Naive thymus-derived CD4-positive, alpha-beta T cell (primary cell): ENCODE measurements around the gene ABCA1. TPM values are rescaled to one million over a fixed set of nuclear protein-coding genes. Genes with fewer than 3 reads are reported as not detected.

Experiments
- ATAC-seq: fragments of 150-1000 bp; cut with Tn5 transposase; 2 replicates; pipeline ENCODE4 v1.10.0; 2021; ENCODE audit warnings: mild to moderate bottlenecking, moderate library complexity
- CTCF ChIA-PET: fragments of 350-600 bp; sonication (Branson Sonifier 250); formaldehyde crosslinking; loops from one replicate; lab custom pipeline; 2021; ENCODE audit warnings: antibody characterized with exemption; lab: Charles Lee
- POLR2A ChIA-PET: fragments of 350-600 bp; sonication (Branson Sonifier 250); formaldehyde crosslinking; loops from one replicate; lab custom pipeline; 2021; ENCODE audit warnings: antibody characterized with exemption, inconsistent platforms; lab: Charles Lee
- DNase-seq, 9 donors: peaks; one replicate each; pipeline versions ENCODE4 v3.0.0 to v3.0.0-alpha.2; 2020 to 2022; ENCODE audit warnings: mixed read lengths in 1 of 9
- H3K27ac ChIP-seq: one replicate; pipeline ENCODE4 v1.7.0; 2013; ENCODE audit warnings: mild to moderate bottlenecking, low read depth, low read length, moderate library complexity
- H3K27me3 ChIP-seq, 2 donors: one replicate each; pipeline ENCODE4 v1.7.0; 2013; ENCODE audit warnings: low read length in 2 of 2, mild to moderate bottlenecking in 2 of 2, moderate library complexity in 2 of 2; ENCODE audit not compliant: control insufficient read depth in 2 of 2, insufficient read depth in 2 of 2
- H3K36me3 ChIP-seq, 3 experiments: 1 replicate in 2 of 3; 2 replicates in 1 of 3; pipeline ENCODE4 v1.7.0; 2013; ENCODE audit warnings: low read length in 3 of 3, mild to moderate bottlenecking in 3 of 3, moderate library complexity in 1 of 3; ENCODE audit not compliant: insufficient read depth in 3 of 3, control insufficient read depth in 2 of 3
- H3K4me1 ChIP-seq, 2 donors: one replicate each; pipeline ENCODE4 v1.7.0; 2013; ENCODE audit warnings: low read length in 2 of 2, mild to moderate bottlenecking in 2 of 2, moderate library complexity in 1 of 2; ENCODE audit not compliant: control insufficient read depth in 2 of 2, insufficient read depth in 2 of 2
- H3K4me3 ChIP-seq: 2 replicates; pipeline ENCODE4 v1.7.0; 2013; ENCODE audit warnings: mild to moderate bottlenecking, low read length
- H3K9me3 ChIP-seq, 3 experiments: 1 replicate in 2 of 3; 2 replicates in 1 of 3; pipeline ENCODE4 v1.7.0; 2013; ENCODE audit warnings: low read length in 3 of 3; ENCODE audit not compliant: control insufficient read depth in 2 of 3
- H3K27ac Mint-ChIP-seq, 9 donors: one replicate each; pipeline ENCODE4 v1.8.0; 2020 to 2022; ENCODE audit warnings: mixed read lengths in 9 of 9, mild to moderate bottlenecking in 8 of 9, moderate library complexity in 5 of 9, inconsistent platforms in 2 of 9
- H3K27me3 Mint-ChIP-seq, 5 donors: one replicate each; pipeline ENCODE4 v1.8.0; 2021 to 2022; ENCODE audit warnings: mixed read lengths in 5 of 5, mild to moderate bottlenecking in 1 of 5
- H3K36me3 Mint-ChIP-seq, 5 donors: one replicate each; pipeline ENCODE4 v1.8.0; 2020 to 2022; ENCODE audit warnings: mixed read lengths in 5 of 5, mild to moderate bottlenecking in 3 of 5, inconsistent platforms in 1 of 5
- H3K4me1 Mint-ChIP-seq, 7 donors: one replicate each; pipeline ENCODE4 v1.8.0; 2020 to 2022; ENCODE audit warnings: mixed read lengths in 7 of 7, mild to moderate bottlenecking in 3 of 7, inconsistent platforms in 1 of 7
- H3K4me3 Mint-ChIP-seq, 10 donors: one replicate each; pipeline ENCODE4 v1.8.0; 2020 to 2022; ENCODE audit warnings: mild to moderate bottlenecking in 10 of 10, mixed read lengths in 10 of 10, moderate library complexity in 6 of 10, inconsistent platforms in 2 of 10
- H3K9me3 Mint-ChIP-seq, 11 donors: one replicate each; pipeline ENCODE4 v1.8.0; 2020 to 2022; ENCODE audit warnings: mixed read lengths in 11 of 11, mild to moderate bottlenecking in 4 of 11, inconsistent platforms in 1 of 11, moderate library complexity in 1 of 11
- intact Hi-C, 2 donors: fragments of 100-400 bp; cut with micrococcal nuclease; formaldehyde crosslinking; loops; one replicate each; pipeline ENCODE4 v1.15.1; 2023
- polyA plus RNA-seq, 2 donors: library from polyadenylated mRNA; unstranded; fragments of 300-500 nt; fragmentation: Illumina TruSeq; gene quantifications; one replicate each; pipeline ENCODE4 v1.2.3, GENCODE V29; 2021
- total RNA-seq, 6 experiments: library from RNA in 5 of 6; stranded (reverse) in 5 of 6; gene quantifications; 1 replicate in 5 of 6; 2 replicates in 1 of 6; pipeline ENCODE4 v1.2.3 and lab custom pipeline; 2021 to 2026

ABCA1 gene
- total and polyA plus RNA-seq, 7 experiments from 2014 or later: 0.25 to 19.4 (median 1.0) TPM

DNA sequence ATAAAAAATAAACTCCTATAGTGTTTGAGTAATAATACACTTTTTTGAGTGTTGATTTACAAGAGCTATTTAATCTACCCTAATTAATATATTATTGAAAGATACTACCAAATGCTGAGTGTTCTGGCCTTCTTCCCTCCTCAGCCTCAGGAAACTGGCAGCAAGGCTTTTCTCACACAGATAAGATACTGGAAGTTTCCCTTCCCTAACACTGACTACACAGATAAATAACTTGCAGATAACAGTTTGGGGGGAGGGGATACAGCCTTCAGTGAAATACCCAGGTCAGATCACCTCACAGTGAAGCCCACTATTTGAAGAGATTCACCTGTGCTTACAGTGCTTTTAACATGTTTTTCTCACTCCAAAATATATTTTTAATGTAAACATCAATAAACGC, 182.1 kb downstream of the ABCA1 start:
- CTCF ChIA-PET: no interaction called here
- H3K27me3 Mint-ChIP-seq: peaks cover 0 to 2% (median 0%) of the 10 kb centered on the region in 5 donors
- Histone ChIP-seq H3K36me3 (peaks cover 0 to 5% (median 0%) of the 10 kb centered on the region in 3 experiments), H3K9me3 (no peaks in the 10 kb centered on the region), H3K4me3 (no peak overlapping the region), H3K27me3 (no peaks in the 10 kb centered on the region), H3K4me1 (peaks cover 0 to 8% of the 10 kb centered on the region in 2 donors), H3K27ac (no peak overlapping the region)
- peak overlapping the region in 1 of 9 donors; percentile 25 for H3K27ac Mint-ChIP-seq
- POLR2A ChIA-PET: no interaction called here
- no peaks in the 10 kb centered on the region for H3K9me3 Mint-ChIP-seq
- H3K4me3 Mint-ChIP-seq: peak overlapping the region in 5 of 10 donors; percentile 23 to 69 (median 34)
- intact Hi-C loops: loop anchor here (2.0 to 10.0 kb wide), 7 partner anchors 223 to 951 kb away; partner anchors contain the start of genes FKTN (in 1 of the 2) and TMEM38B (in 1 of the 2)
- no peak for DNase-seq
- no peak for ATAC-seq
- peaks cover 0 to 4% (median 0%) of the 10 kb centered on the region in 5 donors for H3K36me3 Mint-ChIP-seq
- H3K4me1 Mint-ChIP-seq: peaks cover 14 to 26% (median 22%) of the 10 kb centered on the region in 7 donors

GRCh38 chr9:104743376-104743985, 184.5 kb downstream of the ABCA1 start:
- H3K27ac Mint-ChIP-seq: peak overlapping the region in 1 of 9 donors; percentile 84

DNA sequence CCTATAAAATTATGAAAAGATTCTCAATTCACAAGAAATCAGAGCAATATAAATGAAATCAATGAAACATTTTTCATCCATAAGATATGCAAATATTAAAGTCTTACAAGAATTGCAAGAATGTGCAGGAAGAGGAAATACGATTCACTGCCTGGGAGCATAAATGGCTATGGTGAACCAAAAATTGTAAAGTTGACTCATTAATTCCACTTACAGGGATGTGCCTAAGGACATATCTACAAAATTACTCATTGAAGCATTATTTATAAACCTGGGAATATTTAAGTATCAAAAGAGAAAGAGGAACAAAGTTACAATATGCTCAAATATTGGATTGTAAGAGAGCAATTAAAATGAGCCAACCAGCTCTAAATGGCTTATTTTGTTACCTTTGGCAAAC, 187.3 kb downstream of the ABCA1 start:
- Histone ChIP-seq H3K27ac (no peak overlapping the region), H3K4me1 (no peaks in the 10 kb centered on the region), H3K36me3 (no peaks in the 10 kb centered on the region), H3K9me3 (no peaks in the 10 kb centered on the region), H3K27me3 (no peaks in the 10 kb centered on the region), H3K4me3 (no peak overlapping the region)
- intact Hi-C loops: loop anchor here (10.0 kb wide), 2 partner anchors 384 to 946 kb away; no protein-coding TSS in a partner anchor
- ChIA-PET CTCF (no interaction called here), POLR2A (no interaction called here)
- DNase-seq (no peak), ATAC-seq (no peak)
- Mint-ChIP-seq H3K27me3 (peaks cover 0 to 2% (median 0%) of the 10 kb centered on the region in 5 donors), H3K27ac (no peak overlapping the region), H3K9me3 (no peaks in the 10 kb centered on the region), H3K4me1 (peaks cover 0 to 4% (median 0%) of the 10 kb centered on the region in 7 donors), H3K36me3 (no peaks in the 10 kb centered on the region), H3K4me3 (no peak overlapping the region)

More at GRCh38 chr9:104743376-104743985, 184.5 kb downstream of the ABCA1 start:
- ChIA-PET CTCF (interaction anchor here (0.6 kb wide), 1 partner anchor 994 kb away, joined by 3 read pairs; no protein-coding TSS in a partner anchor), POLR2A (no interaction called here)
- H3K27me3 Mint-ChIP-seq: peaks cover 0 to 2% (median 0%) of the 10 kb centered on the region in 5 donors
- no peaks in the 10 kb centered on the region for H3K27me3 ChIP-seq
- H3K4me1 ChIP-seq: peaks cover 0 to 3% of the 10 kb centered on the region in 2 donors
- H3K27ac ChIP-seq: no peak overlapping the region
- no peaks in the 10 kb centered on the region for H3K9me3 Mint-ChIP-seq
- DNase-seq: peak in 7 of 9 donors; percentile 35 to 76 (median 68)
- peak; percentile 47 for ATAC-seq
- peaks cover 0 to 5% (median 0%) of the 10 kb centered on the region in 3 experiments for H3K36me3 ChIP-seq
- H3K9me3 ChIP-seq: no peaks in the 10 kb centered on the region
- H3K36me3 Mint-ChIP-seq: no peaks in the 10 kb centered on the region
- H3K4me1 Mint-ChIP-seq: peaks cover 7 to 20% (median 14%) of the 10 kb centered on the region in 7 donors
- no peak overlapping the region for H3K4me3 ChIP-seq
- intact Hi-C loops: loop anchor here (1.0 to 10.0 kb wide), 4 partner anchors 381 to 949 kb away; no protein-coding TSS in a partner anchor
- no peak overlapping the region for H3K4me3 Mint-ChIP-seq

- no peaks in the 10 kb centered on the region for H3K9me3 Mint-ChIP-seq
- H3K36me3 Mint-ChIP-seq: no peaks in the 10 kb centered on the region
- Histone ChIP-seq H3K36me3 (no peaks in the 10 kb centered on the region), H3K27me3 (no peaks in the 10 kb centered on the region), H3K9me3 (no peaks in the 10 kb centered on the region), H3K4me1 (no peaks in the 10 kb centered on the region), H3K27ac (no peak overlapping the region), H3K4me3 (no peak overlapping the region)
- no peak for ATAC-seq
- H3K4me1 Mint-ChIP-seq: peaks cover 0 to 4% (median 0%) of the 10 kb centered on the region in 7 donors
- H3K27ac Mint-ChIP-seq: peak overlapping the region in 1 of 9 donors; percentile 13
- DNase-seq: no peak
- intact Hi-C loops: no loop called here
- H3K27me3 Mint-ChIP-seq: no peaks in the 10 kb centered on the region
- ChIA-PET CTCF (no interaction called here), POLR2A (no interaction called here)
- H3K4me3 Mint-ChIP-seq: no peak overlapping the region
Observed at GRCh38 chr9:104738452-104738851, 189.5 kb downstream of the ABCA1 start.

Other genes starting within 250 kb of the ABCA1 start
- gene OR13D1, start 233.6 kb downstream of the ABCA1 start, total RNA-seq: not detected
- not detected for gene OR13D1, start 233.6 kb downstream of the ABCA1 start, polyA plus RNA-seq
- gene NIPSNAP3A, start 180.5 kb downstream of the ABCA1 start, total RNA-seq: 10 to 100 TPM in 4 of 5 experiments, 1 to 10 TPM in 1; 7.1 to 17.4 (median 13.4) TPM
- gene NIPSNAP3A, start 180.5 kb downstream of the ABCA1 start, polyA plus RNA-seq: 10 to 100 TPM; 19.5 to 22.1 TPM
- gene NIPSNAP3B, start 164.0 kb downstream of the ABCA1 start, total RNA-seq: 1 to 10 TPM in 3 of 5 experiments, under 1 TPM in 2; 0.77 to 2.7 (median 1.1) TPM
- gene NIPSNAP3B, start 164.0 kb downstream of the ABCA1 start, polyA plus RNA-seq: 1 to 10 TPM in 1 of 2 donors, under 1 TPM in 1; 0.33 to 1.5 TPM